ENCODE results near the gene CTSF.
"Not testable (repeated sequence)": the region's sequence is repeated elsewhere in the genome, so short reads cannot be mapped to it uniquely, and the experiment has no call there.

Gene CTSF

GRCh38 chr11:66559866-66560676, 8.3 kb downstream of the CTSF start:
- no peak for DNase-seq (ENCODE audit: low read depth in 2 of 3, low spot score in 1 of 3)

- no peak for DNase-seq (ENCODE audit: low read depth in 2 of 3, low spot score in 1 of 3)
Observed at GRCh38 chr11:66559142-66559865, 9.1 kb downstream of the CTSF start.

GRCh38 chr11:66557733-66558326, 10.6 kb downstream of the CTSF start:
- DNase-seq (ENCODE audit: low read depth in 2 of 3, low spot score in 1 of 3), result no peak

- DNase-seq (ENCODE audit: low read depth in 2 of 3, low spot score in 1 of 3), result no peak
Observed at GRCh38 chr11:66556086-66556485, 12.3 kb downstream of the CTSF start.

- no peak for DNase-seq (ENCODE audit: low read depth in 2 of 3, low spot score in 1 of 3)
Observed at GRCh38 chr11:66555416-66555815, 13.0 kb downstream of the CTSF start.

- DNase-seq (ENCODE audit: low read depth in 2 of 3, low spot score in 1 of 3), result no peak
Observed at GRCh38 chr11:66554602-66555001, 13.8 kb downstream of the CTSF start.

- no peak for DNase-seq (ENCODE audit: low read depth in 2 of 3, low spot score in 1 of 3)
Observed at GRCh38 chr11:66550887-66551286, 17.5 kb downstream of the CTSF start.

GRCh38 chr11:66549696-66550095, 18.7 kb downstream of the CTSF start:
- no peak for DNase-seq (ENCODE audit: low read depth in 2 of 3, low spot score in 1 of 3)

- DNase-seq (ENCODE audit: low read depth in 2 of 3, low spot score in 1 of 3), result no peak
Observed at GRCh38 chr11:66548774-66549630, 19.4 kb downstream of the CTSF start.

- DNase-seq (ENCODE audit: low read depth in 2 of 3, low spot score in 1 of 3), result no peak
Observed at GRCh38 chr11:66548041-66548440, 20.4 kb downstream of the CTSF start.

- no peak for DNase-seq (ENCODE audit: low read depth in 2 of 3, low spot score in 1 of 3)
Observed at GRCh38 chr11:66547662-66548009, 20.8 kb downstream of the CTSF start.

- DNase-seq (ENCODE audit: low read depth in 2 of 3, low spot score in 1 of 3), result no peak
Observed at GRCh38 chr11:66546966-66547661, 21.3 kb downstream of the CTSF start.

- no peak for DNase-seq (ENCODE audit: low read depth in 2 of 3, low spot score in 1 of 3)
Observed at GRCh38 chr11:66546368-66546965, 21.9 kb downstream of the CTSF start, which contains the start of gene ACTN3. TSS of gene ACTN3 (plus strand) at chr11:66546903. CDS start at chr11:66546938, 35 bp downstream.

- DNase-seq (ENCODE audit: low read depth in 2 of 3, low spot score in 1 of 3), result peak; percentile 86 to 92 (median 89)
Observed at GRCh38 chr11:66545701-66546367, 22.6 kb downstream of the CTSF start, which contains the start of gene ZDHHC24. TSS of gene ZDHHC24 (minus strand) at chr11:66546048. CDS start at chr11:66546003, 45 bp downstream.

GRCh38 chr11:66544952-66545351, 23.5 kb downstream of the CTSF start:
- DNase-seq (ENCODE audit: low read depth in 2 of 3, low spot score in 1 of 3), result not testable (repeated sequence)

GRCh38 chr11:66543263-66544107, 24.9 kb downstream of the CTSF start:
- peak; percentile 24 to 29 (median 28) for DNase-seq (ENCODE audit: low read depth in 2 of 3, low spot score in 1 of 3)

GRCh38 chr11:66542362-66542761, 26.0 kb downstream of the CTSF start:
- no peak for DNase-seq (ENCODE audit: low read depth in 2 of 3, low spot score in 1 of 3)

GRCh38 chr11:66541892-66542291, 26.5 kb downstream of the CTSF start:
- no peak for DNase-seq (ENCODE audit: low read depth in 2 of 3, low spot score in 1 of 3)

Data from stimulated activated CD4-positive, alpha-beta T cell treated with anti-CD3 and anti-CD28 coated beads, Interleukin-12 subunit alpha, Interleukin-12 subunit beta, amount 100 ng/mL, for 48 hours (primary cell).